ENCODE results near the gene SSBP4. TPM values are rescaled to one million over a fixed set of nuclear protein-coding genes. Genes with fewer than 3 reads are reported as not detected.

Gene SSBP4
- total RNA-seq, 4 donors from 2014 or later, result 40.5 to 75.6 (median 56.1) TPM

- intact Hi-C loops (cut with DNase I), result no loop called here
- no peak for DNase-seq
- Histone ChIP-seq H3K27me3 (no peaks in the 10 kb centered on the region), H3K4me3 (replicated peaks in 1 of 3) (no peak overlapping the region), H3K27ac (peak overlapping the region in 1 of 3 donors; percentile 63), H3K4me1 (peaks cover 14 to 17% of the 10 kb centered on the region in 2 donors), H3K9me3 (no peaks in the 10 kb centered on the region), H3K36me3 (peaks cover 10 to 11% of the 10 kb centered on the region in 2 donors)
- TF ChIP-seq, protein P1, sequence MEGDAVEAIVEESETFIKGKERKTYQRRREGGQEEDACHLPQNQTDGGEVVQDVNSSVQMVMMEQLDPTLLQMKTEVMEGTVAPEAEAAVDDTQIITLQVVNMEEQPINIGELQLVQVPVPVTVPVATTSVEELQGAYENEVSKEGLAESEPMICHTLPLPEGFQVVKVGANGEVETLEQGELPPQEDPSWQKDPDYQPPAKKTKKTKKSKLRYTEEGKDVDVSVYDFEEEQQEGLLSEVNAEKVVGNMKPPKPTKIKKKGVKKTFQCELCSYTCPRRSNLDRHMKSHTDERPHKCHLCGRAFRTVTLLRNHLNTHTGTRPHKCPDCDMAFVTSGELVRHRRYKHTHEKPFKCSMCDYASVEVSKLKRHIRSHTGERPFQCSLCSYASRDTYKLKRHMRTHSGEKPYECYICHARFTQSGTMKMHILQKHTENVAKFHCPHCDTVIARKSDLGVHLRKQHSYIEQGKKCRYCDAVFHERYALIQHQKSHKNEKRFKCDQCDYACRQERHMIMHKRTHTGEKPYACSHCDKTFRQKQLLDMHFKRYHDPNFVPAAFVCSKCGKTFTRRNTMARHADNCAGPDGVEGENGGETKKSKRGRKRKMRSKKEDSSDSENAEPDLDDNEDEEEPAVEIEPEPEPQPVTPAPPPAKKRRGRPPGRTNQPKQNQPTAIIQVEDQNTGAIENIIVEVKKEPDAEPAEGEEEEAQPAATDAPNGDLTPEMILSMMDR (IDR thresholded peaks at IDR 0.05), result no peak
- TF ChIP-seq POLR2A (IDR thresholded peaks at IDR 0.05), result no peak
- 67 to 70% methylated on average over 12 to 13 of the region's 13 CpGs for WGBS, 2 donors
Observed at GRCh38 chr19:18439025-18439909, 20.1 kb downstream of the SSBP4 start.

DNA sequence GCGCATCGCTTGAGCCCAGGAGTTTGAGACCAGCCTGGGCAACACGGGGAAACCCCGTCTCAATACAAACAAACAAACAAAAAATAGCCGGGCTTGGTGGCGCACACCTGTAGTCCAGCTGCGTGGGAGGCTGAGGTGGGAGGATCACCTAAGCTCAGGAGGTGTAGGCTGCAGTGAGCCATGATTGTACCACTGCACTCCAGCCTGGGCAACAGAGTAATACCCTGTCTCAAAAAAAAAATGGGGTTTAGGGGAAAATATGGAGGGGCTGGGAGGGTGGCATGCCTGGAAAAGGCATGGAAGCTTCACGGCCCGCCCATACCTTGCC lies 20.7 kb downstream of the SSBP4 start:
- DNase-seq, result no peak
- Histone ChIP-seq H3K36me3 (peaks cover 16 to 17% of the 10 kb centered on the region in 2 donors), H3K9me3 (no peaks in the 10 kb centered on the region), H3K27me3 (no peaks in the 10 kb centered on the region), H3K4me3 (replicated peaks in 1 of 3) (no peak overlapping the region), H3K27ac (no peak overlapping the region), H3K4me1 (peaks cover 14 to 16% of the 10 kb centered on the region in 2 donors)
- intact Hi-C loops (cut with DNase I), result loop anchor here (10.0 kb wide), 2 partner anchors 145 to 235 kb away; partner anchors contain the start of gene REX1BD
- TF ChIP-seq, protein P1 (IDR thresholded peaks at IDR 0.05), result no peak
- TF ChIP-seq POLR2A (IDR thresholded peaks at IDR 0.05), result no peak
- WGBS, 2 donors, result 84 to 88% methylated on average over 9 of the region's 9 CpGs

- intact Hi-C loops (cut with DNase I), result loop anchor here (10.0 kb wide), 2 partner anchors 144 to 234 kb away; partner anchors contain the start of gene REX1BD
- 61 to 64% methylated on average over 11 of the region's 11 CpGs for WGBS, 2 donors
Observed at GRCh38 chr19:18440415-18440877, 21.2 kb downstream of the SSBP4 start.

DNA sequence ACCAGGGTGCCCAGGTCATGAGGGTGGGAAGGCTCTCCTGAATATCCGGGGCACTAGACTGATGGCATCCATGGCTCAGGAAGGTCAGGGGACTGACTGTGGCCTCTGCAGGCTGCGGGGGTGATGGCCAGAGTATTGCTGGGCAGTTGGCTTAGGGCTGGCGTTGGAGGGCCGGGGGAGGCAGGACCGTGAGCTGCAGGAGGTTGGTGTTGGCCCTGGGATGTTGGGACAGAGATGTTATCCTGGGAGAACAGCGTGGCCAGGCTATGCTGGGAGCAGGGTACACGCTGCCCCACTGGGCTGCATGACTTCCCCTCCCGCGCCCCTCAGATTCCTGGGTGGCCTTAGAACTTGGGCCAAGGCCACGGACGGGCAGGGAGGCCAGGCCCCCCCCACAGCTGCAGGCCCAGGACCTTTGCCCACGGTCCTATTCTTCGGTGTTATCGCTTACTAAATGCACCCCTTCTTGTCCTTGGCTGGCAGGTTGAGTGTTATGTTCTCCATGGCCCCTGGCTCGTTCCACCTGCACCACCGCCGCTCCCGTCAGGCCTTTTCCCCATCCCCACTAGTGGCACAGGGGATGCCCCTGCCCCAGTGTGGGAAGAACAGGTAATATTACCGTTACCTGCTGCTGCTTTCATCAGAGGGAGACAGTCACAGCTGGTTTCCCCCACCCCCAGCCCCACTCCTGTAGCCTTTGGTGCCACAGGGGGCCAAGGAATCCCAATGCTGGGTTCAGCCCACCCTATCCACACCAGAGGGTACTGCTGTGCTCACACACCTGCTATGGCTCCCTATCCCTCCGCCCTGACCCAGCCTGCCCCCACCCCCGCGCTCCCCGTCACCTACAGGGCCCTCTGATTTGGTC lies 22.0 kb downstream of the SSBP4 start:
- no peaks in the 10 kb centered on the region for H3K9me3 ChIP-seq
- TF ChIP-seq, protein P1 (IDR thresholded peaks at IDR 0.05), result no peak
- no peak for TF ChIP-seq POLR2A (IDR thresholded peaks at IDR 0.05)
- WGBS, 2 donors, result 91 to 93% methylated on average over 19 to 23 of the region's 23 CpGs
- H3K4me3 ChIP-seq (replicated peaks in 1 of 3), result no peak overlapping the region
- peaks cover 25 to 29% of the 10 kb centered on the region in 2 donors for H3K36me3 ChIP-seq
- H3K27ac ChIP-seq, result no peak overlapping the region
- DNase-seq, result no peak
- peaks cover 14 to 16% of the 10 kb centered on the region in 2 donors for H3K4me1 ChIP-seq
- H3K27me3 ChIP-seq, result no peaks in the 10 kb centered on the region
- intact Hi-C loops (cut with DNase I), result loop anchor here (10.0 kb wide), 2 partner anchors 144 to 234 kb away; partner anchors contain the start of gene REX1BD

More at GRCh38 chr19:18440415-18440877, 21.2 kb downstream of the SSBP4 start:
- no peak overlapping the region for H3K27ac ChIP-seq
- no peak overlapping the region for H3K4me3 ChIP-seq (replicated peaks in 1 of 3)
- H3K9me3 ChIP-seq, result no peaks in the 10 kb centered on the region
- H3K36me3 ChIP-seq, result peaks cover 18 to 21% of the 10 kb centered on the region in 2 donors
- no peaks in the 10 kb centered on the region for H3K27me3 ChIP-seq
- DNase-seq, result peak in 1 of 2 donors; percentile 11
- peaks cover 14 to 16% of the 10 kb centered on the region in 2 donors for H3K4me1 ChIP-seq
- TF ChIP-seq, protein P1 (IDR thresholded peaks at IDR 0.05), result peak in 1 of 6 experiments; percentile 8
- TF ChIP-seq POLR2A (IDR thresholded peaks at IDR 0.05), result no peak
